Astrocyte (in vitro differentiated cells and primary cell): ENCODE measurements around the gene MROH8. TPM values are rescaled to one million over a fixed set of nuclear protein-coding genes. Genes with fewer than 3 reads are reported as not detected.

ENCODE experiments used
- DNase-seq: peaks from one replicate; pipeline ENCODE4 v3.0.0-alpha.2; 2010; ENCODE audit warnings: low read depth
- FAIRE-seq: peaks from 2 replicates; lab custom pipeline; 2011; peaks lifted over from hg19 to GRCh38; lab: Jason Lieb, UNC
- H2AFZ ChIP-seq: 2 replicates; pipeline ENCODE4 v1.6.0; 2012; ENCODE audit warnings: low read depth, low read length, inconsistent platforms
- H3K27ac ChIP-seq: 2 replicates; pipeline ENCODE4 v1.5.1; 2011; ENCODE audit warnings: low read depth, low read length, inconsistent platforms
- H3K27me3 ChIP-seq: 2 replicates; pipeline ENCODE4 v1.6.0; 2011; ENCODE audit warnings: low read length, inconsistent platforms; ENCODE audit not compliant: insufficient read depth
- H3K36me3 ChIP-seq: 2 replicates; pipeline ENCODE4 v1.5.1; 2011; ENCODE audit warnings: low read length, inconsistent platforms; ENCODE audit not compliant: insufficient read depth
- H3K4me1 ChIP-seq: 2 replicates; pipeline ENCODE4 v1.5.1; 2011; ENCODE audit warnings: low read length, inconsistent platforms; ENCODE audit not compliant: insufficient read depth
- H3K4me2 ChIP-seq: 2 replicates; pipeline ENCODE4 v1.6.0; 2012; ENCODE audit warnings: low read length, inconsistent platforms
- H3K4me3 ChIP-seq: 2 replicates; pipeline ENCODE4 v1.5.1; 2011; ENCODE audit warnings: low read depth, mild to moderate bottlenecking, low read length, inconsistent platforms; ENCODE audit not compliant: insufficient read depth
- H3K79me2 ChIP-seq: 2 replicates; pipeline ENCODE4 v1.6.0; 2012; ENCODE audit warnings: mild to moderate bottlenecking, low read length, inconsistent platforms; ENCODE audit not compliant: insufficient read depth
- H3K9ac ChIP-seq: 2 replicates; pipeline ENCODE4 v1.6.0; 2012; ENCODE audit warnings: mild to moderate bottlenecking, low read length, inconsistent platforms
- H3K9me3 ChIP-seq: 2 replicates; pipeline ENCODE4 v1.5.1; 2012; ENCODE audit warnings: low read depth, mild to moderate bottlenecking, low read length, inconsistent platforms; ENCODE audit not compliant: insufficient read depth
- H4K20me1 ChIP-seq: 2 replicates; pipeline ENCODE4 v1.6.0; 2012; ENCODE audit warnings: low read length, inconsistent platforms; ENCODE audit not compliant: insufficient read depth
- H3K27ac Mint-ChIP-seq: one replicate; pipeline ENCODE4 v1.8.0; 2021; ENCODE audit warnings: mild to moderate bottlenecking, mixed read lengths; ENCODE audit not compliant: unreplicated experiment
- H3K27me3 Mint-ChIP-seq: one replicate; pipeline ENCODE4 v1.8.0; 2021; ENCODE audit warnings: low read depth, mixed read lengths; ENCODE audit not compliant: unreplicated experiment
- H3K36me3 Mint-ChIP-seq: one replicate; pipeline ENCODE4 v1.8.0; 2021; ENCODE audit warnings: low read depth, mixed read lengths; ENCODE audit not compliant: unreplicated experiment
- H3K4me1 Mint-ChIP-seq: one replicate; pipeline ENCODE4 v1.8.0; 2021; ENCODE audit warnings: low read depth, mixed read lengths; ENCODE audit not compliant: unreplicated experiment
- H3K4me3 Mint-ChIP-seq: one replicate; pipeline ENCODE4 v1.8.0; 2021; ENCODE audit warnings: mild to moderate bottlenecking, moderate library complexity, mixed read lengths; ENCODE audit not compliant: unreplicated experiment
- H3K9me3 Mint-ChIP-seq: one replicate; pipeline ENCODE4 v1.8.0; 2021; ENCODE audit warnings: mild to moderate bottlenecking, mixed read lengths; ENCODE audit not compliant: unreplicated experiment
- EZH2 ChIP-seq: IDR thresholded peaks from 2 replicates; pipeline ENCODE4 v1.6.1; 2012; ENCODE audit warnings: mild to moderate bottlenecking, low read length, inconsistent platforms; ENCODE audit not compliant: insufficient read depth
- total RNA-seq: library from RNA; stranded (reverse); gene quantifications from 2 replicates; pipeline ENCODE4 v1.2.1, GENCODE V29; 2021
- TF ChIP-seq, protein P1 (sequence below): IDR thresholded peaks from 2 replicates; pipeline ENCODE4 v1.5.1; 2011; ENCODE audit warnings: low read depth, mild to moderate bottlenecking, inconsistent platforms, low read length, moderate library complexity; ENCODE audit not compliant: insufficient read depth

The MROH8 gene
- total RNA-seq, 1 donor from 2014 or later: 1.3 TPM

DNA sequence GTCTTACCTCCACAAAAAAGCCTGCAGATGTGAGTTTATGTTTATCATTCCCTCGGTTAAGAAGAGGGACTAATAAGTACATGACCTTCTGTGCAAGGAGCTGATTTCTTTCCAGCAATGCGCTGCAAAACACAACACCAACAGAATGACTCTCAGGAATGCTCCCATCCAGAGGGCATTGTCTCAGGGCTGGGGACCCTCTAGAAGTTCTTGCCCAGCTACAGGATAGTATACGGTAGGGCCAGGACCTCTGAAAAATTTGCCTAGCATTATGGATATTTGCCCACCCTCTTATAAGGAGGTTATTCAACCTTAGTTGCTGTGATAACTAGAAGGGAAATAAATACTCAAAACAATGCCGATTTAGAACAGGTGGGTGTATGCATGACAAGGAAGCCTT, 58.9 kb downstream of the MROH8 start:
- no peaks in the 10 kb centered on the region for H3K9me3 ChIP-seq
- DNase-seq: no peak
- Mint-ChIP-seq H3K27me3 (peaks cover 5% of the 10 kb centered on the region), H3K4me3 (no peak overlapping the region), H3K4me1 (no peaks in the 10 kb centered on the region), H3K36me3 (no peaks in the 10 kb centered on the region), H3K27ac (no peak overlapping the region), H3K9me3 (no peaks in the 10 kb centered on the region)
- H3K36me3 ChIP-seq: no peaks in the 10 kb centered on the region
- FAIRE-seq: no peak
- no peak overlapping the region for H2AFZ ChIP-seq
- no peaks in the 10 kb centered on the region for H3K27me3 ChIP-seq
- TF ChIP-seq, protein P1, sequence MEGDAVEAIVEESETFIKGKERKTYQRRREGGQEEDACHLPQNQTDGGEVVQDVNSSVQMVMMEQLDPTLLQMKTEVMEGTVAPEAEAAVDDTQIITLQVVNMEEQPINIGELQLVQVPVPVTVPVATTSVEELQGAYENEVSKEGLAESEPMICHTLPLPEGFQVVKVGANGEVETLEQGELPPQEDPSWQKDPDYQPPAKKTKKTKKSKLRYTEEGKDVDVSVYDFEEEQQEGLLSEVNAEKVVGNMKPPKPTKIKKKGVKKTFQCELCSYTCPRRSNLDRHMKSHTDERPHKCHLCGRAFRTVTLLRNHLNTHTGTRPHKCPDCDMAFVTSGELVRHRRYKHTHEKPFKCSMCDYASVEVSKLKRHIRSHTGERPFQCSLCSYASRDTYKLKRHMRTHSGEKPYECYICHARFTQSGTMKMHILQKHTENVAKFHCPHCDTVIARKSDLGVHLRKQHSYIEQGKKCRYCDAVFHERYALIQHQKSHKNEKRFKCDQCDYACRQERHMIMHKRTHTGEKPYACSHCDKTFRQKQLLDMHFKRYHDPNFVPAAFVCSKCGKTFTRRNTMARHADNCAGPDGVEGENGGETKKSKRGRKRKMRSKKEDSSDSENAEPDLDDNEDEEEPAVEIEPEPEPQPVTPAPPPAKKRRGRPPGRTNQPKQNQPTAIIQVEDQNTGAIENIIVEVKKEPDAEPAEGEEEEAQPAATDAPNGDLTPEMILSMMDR: no peak
- TF ChIP-seq EZH2: no peak
- no peaks in the 10 kb centered on the region for H3K79me2 ChIP-seq
- no peaks in the 10 kb centered on the region for H3K4me1 ChIP-seq
- H4K20me1 ChIP-seq: no peaks in the 10 kb centered on the region
- H3K27ac ChIP-seq: no peak overlapping the region
- no peak overlapping the region for H3K9ac ChIP-seq
- no peak overlapping the region for H3K4me2 ChIP-seq
- no peak overlapping the region for H3K4me3 ChIP-seq

DNA sequence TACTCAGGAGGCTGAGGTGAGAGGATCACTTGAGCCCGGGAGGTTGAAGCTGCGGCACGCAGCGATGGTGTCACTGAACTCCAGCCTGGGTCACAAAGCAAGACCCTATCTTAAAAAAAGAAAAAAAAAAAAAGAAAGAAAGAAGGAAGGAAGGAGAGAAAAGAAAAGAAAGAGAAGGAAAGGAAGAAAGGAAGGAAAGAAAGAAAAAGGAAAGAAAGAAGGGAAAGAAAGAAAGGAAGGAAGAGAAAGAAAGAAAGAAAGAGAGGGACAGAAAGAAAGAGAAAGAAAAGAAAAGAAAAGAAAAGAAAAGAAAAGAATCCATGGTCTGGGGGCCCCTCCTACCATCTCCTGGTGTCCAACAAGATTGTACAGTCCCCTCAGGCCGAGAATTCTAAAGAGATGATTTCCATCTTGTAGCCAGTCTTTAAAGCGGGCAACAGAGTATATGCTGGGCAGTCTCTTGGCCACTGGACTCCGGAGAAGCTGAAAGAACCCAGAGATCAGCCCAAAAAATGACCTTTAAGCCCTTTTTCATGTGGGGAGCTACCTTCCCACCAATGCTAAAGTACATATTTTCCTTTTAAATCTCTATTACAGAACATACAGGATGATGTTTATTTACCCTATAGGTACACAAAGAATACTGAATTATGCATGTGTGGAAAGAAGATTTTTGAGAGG, 59.9 kb downstream of the MROH8 start:
- Mint-ChIP-seq H3K27me3 (peaks cover 9% of the 10 kb centered on the region), H3K9me3 (no peaks in the 10 kb centered on the region), H3K36me3 (no peaks in the 10 kb centered on the region), H3K27ac (no peak overlapping the region), H3K4me3 (no peak overlapping the region), H3K4me1 (no peaks in the 10 kb centered on the region)
- no peaks in the 10 kb centered on the region for H3K27me3 ChIP-seq
- H3K9ac ChIP-seq: no peak overlapping the region
- FAIRE-seq (no peak), DNase-seq (no peak)
- H3K4me3 ChIP-seq: no peak overlapping the region
- no peak overlapping the region for H2AFZ ChIP-seq
- TF ChIP-seq, protein P1: no peak
- no peak for TF ChIP-seq EZH2
- no peaks in the 10 kb centered on the region for H4K20me1 ChIP-seq
- no peak overlapping the region for H3K27ac ChIP-seq
- H3K9me3 ChIP-seq: no peaks in the 10 kb centered on the region
- no peaks in the 10 kb centered on the region for H3K79me2 ChIP-seq
- H3K4me1 ChIP-seq: no peaks in the 10 kb centered on the region
- H3K4me2 ChIP-seq: no peak overlapping the region
- no peaks in the 10 kb centered on the region for H3K36me3 ChIP-seq

DNA sequence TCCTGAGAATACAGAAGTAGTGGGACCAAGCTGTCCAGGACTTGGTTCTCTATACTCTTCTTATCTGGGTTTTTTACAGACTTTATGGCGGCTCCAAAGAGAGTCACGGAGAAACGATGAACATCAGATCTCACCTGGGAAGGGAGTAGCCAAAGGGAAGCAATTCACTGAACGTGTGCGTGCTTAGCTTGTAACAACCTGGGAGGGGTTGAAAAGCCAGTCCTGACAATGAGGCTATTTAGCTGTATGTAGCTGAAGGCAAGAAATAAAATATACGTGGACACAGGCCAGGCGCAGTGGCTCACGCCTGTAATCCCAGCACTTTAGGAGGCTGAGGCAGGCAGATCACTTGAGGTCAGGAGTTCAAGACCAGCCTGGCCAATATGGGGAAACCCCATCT, 65.3 kb downstream of the MROH8 start:
- TF ChIP-seq EZH2: no peak
- TF ChIP-seq, protein P1: no peak
- H3K27me3 ChIP-seq: no peaks in the 10 kb centered on the region
- no peak overlapping the region for H2AFZ ChIP-seq
- H3K9me3 ChIP-seq: no peaks in the 10 kb centered on the region
- no peak overlapping the region for H3K9ac ChIP-seq
- H3K27me3 Mint-ChIP-seq: peaks cover 12% of the 10 kb centered on the region
- FAIRE-seq: no peak
- H3K36me3 Mint-ChIP-seq: no peaks in the 10 kb centered on the region
- no peaks in the 10 kb centered on the region for H3K4me1 ChIP-seq
- H3K36me3 ChIP-seq: no peaks in the 10 kb centered on the region
- no peak overlapping the region for H3K4me3 Mint-ChIP-seq
- no peaks in the 10 kb centered on the region for H3K4me1 Mint-ChIP-seq
- no peak overlapping the region for H3K4me2 ChIP-seq
- no peaks in the 10 kb centered on the region for H3K9me3 Mint-ChIP-seq
- no peaks in the 10 kb centered on the region for H3K79me2 ChIP-seq
- no peak overlapping the region for H3K27ac ChIP-seq
- DNase-seq: no peak
- no peaks in the 10 kb centered on the region for H4K20me1 ChIP-seq
- no peak overlapping the region for H3K27ac Mint-ChIP-seq
- no peak overlapping the region for H3K4me3 ChIP-seq
